Endometrium (tissue), 2 donors: Measurements from ENCODE around the gene WDFY2.
"Not testable (repeated sequence)": the region's sequence is repeated elsewhere in the genome, so short reads cannot be mapped to it uniquely, and the experiment has no call there.

Source experiments
- FAIRE-seq: peaks from 2 replicates; lab custom pipeline; 2012; peaks lifted over from hg19 to GRCh38; lab: Jason Lieb, UNC
- donor health status: control.
- donor health status: control.

The WDFY2 gene

DNA sequence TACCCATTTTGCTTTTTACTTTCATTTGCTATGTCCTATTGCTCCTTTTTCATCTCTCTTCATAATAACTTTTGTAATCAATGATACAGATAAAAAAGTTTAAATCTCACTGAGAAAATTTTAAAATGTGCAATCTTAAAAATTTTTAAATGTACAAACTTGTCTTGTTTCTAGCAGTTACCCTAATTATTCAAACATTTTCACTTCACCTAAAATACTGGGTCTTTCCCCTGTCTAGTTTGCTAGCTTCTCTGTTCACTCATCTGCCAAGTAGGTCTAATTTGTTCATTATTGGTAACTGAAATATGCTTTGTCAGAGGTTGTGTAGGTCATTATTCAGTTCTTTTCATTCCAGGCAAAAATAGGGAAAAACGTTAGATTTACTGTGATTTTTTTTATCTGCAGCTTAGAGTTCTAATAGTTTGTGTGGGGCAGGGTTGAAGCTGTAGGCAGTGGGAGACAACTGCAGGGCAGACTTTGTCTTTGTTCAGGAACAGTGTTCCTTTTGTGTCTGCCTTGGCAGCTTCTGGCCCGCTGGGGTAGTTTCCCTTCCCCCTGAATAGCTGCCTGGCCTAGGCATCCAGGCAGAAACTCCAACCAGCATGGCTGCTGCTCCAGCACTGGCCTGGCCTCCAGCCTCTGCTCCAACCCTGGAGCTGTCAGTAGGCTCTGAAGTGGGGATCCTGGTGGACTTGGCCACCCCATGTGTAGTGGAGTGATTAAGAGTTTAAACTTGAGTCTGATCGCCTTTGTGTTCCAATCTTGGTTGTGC lies 48.5 kb downstream of the WDFY2 start:
- FAIRE-seq: no peak

DNA sequence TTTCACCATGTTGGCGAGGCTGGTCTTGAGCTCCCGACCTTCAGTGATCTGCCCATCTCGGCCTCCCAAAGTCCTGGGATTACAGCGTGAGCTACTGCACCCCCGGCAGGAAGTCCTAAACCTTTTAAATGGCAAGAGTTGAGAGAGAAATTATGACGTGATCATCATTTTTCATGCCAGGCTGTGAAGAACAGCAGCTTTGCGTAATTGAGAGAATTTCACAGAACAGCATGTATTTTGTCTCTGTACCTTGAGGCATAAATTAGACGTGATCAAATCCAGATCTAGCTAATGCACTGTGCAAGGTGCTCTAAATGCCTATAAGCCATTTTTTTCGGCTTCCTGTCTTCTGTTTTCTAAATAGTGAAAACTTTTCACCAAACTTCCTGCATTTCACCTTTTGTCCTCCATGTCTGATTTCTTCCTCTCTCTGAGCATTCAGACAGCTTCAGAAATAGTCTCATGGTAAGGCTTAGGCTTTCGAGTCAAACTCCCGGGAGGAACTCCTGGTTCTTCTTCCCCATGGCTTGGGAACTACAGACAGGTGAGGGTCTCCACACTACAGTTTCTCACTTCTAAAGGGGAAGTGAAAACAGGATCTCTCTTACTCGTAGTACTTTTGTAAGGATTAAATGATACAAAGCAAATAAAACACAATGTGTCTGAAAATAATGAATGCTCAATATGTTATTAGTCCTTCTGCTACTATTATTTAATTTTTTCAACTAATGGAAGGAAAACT lies 51.0 kb downstream of the WDFY2 start:
- FAIRE-seq: no peak

DNA sequence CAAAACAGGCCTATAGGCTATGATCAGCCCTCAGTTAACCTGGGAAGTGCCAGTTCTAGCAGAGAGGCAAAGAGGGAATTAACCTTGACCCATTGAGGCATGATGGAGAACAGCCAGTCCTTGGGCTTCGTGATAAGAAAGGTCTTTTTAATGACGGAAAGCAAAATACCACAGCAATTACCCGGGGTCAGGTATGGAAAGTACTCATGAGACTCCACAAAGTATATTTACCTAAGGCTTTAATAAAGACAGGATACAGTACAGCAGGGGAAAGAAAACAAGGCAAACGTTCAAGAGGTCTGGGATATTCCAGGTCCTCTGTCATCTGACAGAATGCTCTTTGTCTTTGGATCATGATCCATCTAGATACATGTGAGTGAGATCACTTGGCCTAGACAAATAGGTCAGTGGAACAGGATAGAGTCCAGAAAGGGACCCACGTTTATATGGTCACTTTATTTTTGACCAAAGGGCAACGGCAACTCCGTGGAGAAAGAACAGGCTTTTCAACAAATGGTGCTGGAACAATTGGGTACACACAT lies 52.2 kb downstream of the WDFY2 start:
- no peak for FAIRE-seq

DNA sequence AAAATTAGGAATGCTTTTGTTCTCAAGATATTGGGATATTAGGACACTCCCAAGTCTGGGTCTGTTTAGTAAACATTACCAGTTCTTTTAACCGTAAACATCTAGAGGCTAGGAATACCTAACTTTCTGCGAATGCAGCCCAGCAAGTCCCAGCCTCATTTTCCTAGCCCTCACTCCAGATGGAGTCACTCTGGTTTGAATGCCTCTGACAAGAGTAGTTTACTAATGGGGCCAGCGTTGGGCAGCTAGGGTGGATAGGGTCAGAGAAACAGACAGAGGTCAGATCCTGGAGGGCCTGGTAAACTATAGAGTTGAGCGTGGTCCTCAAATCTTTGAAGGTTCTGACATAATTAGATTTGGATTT lies 53.6 kb downstream of the WDFY2 start:
- FAIRE-seq: no peak

DNA sequence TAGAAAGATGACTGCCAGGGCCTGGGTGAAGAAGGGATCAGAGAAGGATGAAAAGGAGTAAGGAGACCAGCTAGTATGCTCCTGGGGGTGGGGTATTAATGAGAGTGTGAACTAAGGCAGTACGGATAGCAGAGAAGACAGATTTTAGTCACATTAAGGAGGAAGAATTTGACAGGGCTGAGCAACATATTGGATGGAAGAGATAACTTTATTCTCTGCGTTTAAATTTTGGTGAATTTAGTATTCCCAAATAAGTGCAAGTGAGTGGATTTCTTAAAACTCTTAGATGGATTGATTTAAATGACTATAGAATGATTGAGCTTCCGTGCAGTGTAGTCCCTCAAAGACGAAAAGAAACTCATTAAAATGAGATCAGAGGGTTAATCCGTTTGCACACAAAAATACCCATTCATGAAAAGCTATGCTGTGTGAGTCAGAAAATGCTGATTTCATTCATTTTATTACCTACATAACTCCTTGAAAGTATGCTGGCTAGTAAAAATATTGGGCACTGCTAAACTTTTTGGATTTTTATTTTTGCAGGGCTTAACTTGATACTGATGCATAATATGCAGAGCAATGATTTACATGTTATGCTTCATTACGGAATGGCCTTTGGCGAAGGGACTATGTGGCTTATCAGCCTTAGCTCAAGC lies 54.1 kb downstream of the WDFY2 start:
- FAIRE-seq: no peak

DNA sequence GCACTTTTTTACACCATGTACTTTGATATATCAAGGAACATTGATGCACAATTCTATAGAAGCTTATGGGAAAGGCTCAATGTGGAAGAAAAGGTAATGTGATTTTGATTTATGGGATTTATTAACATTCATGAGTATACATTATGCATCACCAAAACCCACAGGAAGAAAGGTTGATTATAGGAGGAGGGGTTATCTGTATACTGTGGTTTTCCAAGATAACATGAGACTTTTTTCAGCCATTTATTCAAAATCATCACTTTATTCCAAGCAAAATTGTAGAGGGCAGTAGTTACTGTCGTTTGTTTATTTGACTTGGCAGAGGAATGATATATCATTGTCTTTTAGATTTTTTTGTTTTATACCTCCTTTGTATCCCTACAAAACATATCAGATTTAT lies 54.9 kb downstream of the WDFY2 start:
- no peak for FAIRE-seq

DNA sequence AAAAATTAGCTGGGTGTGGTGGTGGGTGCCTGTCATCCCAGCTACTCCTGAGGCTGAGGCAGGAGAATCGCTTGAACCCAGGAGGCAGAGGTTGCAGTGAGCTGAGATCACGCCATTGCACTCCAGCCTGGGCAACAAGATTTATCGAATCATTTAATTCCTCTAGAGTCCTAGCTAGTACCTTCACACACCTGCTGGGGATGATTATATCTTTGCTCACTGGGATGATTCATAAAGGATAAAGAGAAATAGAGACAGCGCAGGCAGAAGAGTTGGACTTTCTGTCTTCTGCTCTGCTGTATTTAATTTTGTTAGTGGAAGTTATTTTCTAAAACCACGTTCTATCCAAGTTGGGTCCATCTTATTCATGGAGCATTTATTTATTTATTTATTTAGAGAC lies 56.4 kb downstream of the WDFY2 start:
- FAIRE-seq: not testable (repeated sequence)

DNA sequence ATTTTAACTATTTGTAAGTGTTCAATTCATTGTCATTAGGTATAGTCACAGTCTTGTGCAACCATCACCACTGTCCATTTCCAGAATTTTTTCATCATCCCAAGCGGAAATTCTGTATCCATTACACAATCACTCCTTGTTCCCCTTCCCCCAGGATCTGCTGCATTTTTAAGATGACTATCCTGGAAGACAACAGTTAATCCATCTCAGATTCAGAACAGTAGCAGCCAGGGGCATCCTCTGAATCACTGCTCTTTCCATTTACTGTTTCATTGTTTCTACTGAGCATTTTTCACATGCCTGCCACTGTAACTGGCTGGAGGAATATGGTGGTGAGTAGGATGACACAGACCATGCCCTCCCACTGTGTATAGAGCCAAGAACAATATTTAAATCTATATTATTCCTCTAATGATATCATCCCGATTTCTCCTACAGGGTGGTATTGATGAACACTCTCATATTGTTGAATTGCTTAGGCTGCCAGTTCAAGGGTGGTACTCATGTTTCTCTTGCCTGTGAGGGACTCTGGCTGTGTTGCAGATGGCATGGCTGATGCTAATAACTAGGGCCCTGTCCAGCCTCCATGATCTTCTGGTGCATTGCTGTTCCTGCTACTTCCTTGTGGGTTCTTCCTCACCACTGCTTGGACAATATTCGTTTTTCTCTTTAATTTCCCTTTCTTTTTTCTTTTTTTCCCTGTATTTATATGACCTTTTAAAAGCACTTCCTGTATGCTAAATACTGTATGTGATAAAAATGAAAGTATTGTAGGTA lies 59.0 kb downstream of the WDFY2 start:
- no peak for FAIRE-seq

DNA sequence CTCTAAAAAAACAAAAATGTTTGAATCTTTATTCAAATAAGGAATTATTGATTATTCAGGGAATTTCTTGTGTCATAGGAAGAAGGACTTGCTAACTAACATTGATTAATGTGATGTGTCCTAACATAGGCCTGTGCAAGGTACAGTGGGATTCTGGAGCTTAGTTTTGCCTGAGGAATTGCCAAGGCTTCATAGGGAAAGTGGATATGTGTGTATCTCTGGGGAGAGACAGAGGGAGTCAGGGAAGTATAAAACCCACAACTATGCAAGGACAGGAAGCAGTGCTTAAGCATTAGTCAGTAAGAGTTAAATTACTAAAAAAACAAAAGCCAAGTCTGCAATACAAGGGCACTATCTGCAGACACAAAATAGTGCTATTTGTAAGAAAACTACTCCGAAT lies 59.6 kb downstream of the WDFY2 start:
- FAIRE-seq: no peak

DNA sequence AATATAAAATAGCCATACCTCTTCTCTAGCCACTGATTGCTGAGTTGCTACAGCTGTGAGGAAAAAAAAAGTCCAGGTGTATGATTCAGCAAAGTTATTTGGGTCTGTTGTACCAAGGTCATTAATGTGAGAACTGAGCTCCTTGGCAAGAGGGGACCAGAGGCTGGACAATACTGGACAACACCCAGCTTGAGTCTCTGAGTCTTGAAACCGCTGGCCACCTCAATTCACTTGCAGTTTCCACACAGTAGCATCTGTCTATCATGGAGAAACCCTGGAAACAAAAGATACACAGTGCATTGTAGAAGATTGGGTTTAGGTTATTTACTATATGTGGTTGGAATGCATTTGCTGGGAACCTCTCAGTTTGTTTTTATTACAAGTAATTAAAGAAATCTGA lies 60.4 kb downstream of the WDFY2 start:
- no peak for FAIRE-seq

DNA sequence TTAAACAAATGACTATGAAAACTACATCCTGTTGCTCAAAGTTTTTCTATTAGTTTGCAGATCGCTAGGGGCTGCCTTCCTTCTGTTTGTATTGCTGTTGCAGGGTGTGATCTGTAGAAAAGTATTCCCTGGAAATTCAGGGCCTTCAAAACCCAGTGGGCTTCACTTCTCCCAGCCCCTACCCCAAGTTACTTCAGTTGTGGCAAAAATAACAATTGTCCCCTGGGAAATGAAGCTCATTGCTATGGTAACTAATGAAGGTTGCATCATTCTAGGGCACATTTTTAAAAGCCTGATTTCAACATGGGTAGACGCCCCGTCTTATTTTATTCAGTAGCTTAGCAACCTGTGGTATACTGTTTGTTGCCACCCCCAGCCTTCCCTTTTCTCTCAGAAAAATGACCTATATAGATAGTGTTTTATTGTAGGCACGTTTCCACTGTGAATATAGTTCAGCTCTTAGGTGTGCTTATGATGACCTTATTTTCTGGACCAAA lies 60.9 kb downstream of the WDFY2 start:
- FAIRE-seq: no peak

DNA sequence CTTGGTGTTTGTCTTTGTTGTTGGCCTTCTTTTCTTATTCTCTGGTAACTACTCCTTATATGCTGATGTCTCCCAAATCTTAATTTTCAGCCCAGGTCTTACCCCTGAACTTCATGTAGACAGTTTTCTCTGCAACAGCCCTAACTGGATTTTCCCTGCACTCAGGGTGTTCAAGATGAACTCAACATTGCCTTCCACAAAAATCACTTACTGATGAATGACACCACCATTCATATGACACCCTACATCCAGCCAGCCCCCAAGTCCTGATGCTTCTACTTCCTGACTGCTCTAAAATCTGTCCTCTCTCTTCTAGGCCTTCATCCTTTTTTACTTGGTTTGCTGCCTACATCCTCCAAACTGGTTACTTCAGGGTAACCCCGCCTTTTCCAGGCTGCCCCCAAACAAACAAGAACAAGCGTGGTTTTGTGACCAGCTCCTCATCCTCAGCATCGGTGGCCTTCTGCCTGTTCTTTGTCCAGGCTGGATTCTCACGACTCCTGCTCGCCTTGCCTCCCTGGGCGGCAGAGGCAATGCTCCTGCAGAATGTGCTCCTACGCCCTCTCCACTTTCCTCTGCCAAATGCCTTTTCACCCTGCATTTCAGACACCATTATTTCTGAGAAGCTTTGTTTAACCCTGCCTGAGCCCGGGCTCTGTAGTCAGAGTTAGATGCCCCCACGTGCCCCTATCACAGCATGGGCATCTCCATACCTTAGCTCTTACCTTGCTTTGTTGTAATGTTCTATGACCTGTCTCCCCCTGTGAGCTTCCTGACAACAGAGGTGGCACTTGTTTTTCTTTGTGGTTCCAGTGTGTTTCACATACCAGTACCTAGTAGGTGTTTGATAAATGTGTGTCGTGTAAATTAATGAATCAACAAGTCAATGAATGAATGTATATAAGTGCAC lies 61.8 kb downstream of the WDFY2 start:
- FAIRE-seq: no peak

DNA sequence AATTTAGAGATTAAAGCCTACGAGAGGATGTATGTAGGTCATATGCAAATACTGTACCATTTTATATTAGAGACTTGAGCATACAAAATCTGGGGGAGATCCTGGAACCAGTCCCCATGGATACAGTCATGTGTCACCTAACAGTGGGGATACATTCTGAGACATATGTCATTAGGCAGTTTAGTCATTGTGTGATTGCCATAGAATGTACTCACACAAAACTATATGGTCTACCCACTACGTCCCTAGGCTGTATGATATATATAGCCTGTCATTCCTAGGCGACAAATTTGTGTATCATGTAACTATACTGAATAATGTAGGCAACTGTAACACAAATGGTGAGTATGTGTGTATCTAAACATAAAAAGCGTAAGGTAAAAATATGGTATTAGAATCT lies 62.8 kb downstream of the WDFY2 start:
- no peak for FAIRE-seq

DNA sequence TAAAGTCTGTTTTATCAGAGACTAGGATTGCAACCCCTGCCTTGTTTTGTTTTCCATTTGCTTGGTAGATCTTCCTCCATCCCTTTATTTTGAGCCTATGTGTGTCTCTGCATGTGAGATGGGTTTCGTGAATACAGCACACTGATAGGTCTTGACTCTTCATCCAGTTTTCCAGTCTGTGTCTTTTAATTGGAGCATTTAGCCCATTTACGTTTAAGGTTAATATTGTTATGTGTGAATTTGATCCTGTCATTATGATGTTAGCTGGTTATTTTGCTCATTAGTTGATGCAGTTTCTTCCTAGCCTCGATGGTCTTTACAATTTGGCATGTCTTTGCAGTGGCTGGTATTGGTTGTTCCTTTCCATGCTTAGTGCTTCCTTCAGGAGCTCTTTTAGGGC lies 67.9 kb downstream of the WDFY2 start:
- FAIRE-seq: not testable (repeated sequence)

DNA sequence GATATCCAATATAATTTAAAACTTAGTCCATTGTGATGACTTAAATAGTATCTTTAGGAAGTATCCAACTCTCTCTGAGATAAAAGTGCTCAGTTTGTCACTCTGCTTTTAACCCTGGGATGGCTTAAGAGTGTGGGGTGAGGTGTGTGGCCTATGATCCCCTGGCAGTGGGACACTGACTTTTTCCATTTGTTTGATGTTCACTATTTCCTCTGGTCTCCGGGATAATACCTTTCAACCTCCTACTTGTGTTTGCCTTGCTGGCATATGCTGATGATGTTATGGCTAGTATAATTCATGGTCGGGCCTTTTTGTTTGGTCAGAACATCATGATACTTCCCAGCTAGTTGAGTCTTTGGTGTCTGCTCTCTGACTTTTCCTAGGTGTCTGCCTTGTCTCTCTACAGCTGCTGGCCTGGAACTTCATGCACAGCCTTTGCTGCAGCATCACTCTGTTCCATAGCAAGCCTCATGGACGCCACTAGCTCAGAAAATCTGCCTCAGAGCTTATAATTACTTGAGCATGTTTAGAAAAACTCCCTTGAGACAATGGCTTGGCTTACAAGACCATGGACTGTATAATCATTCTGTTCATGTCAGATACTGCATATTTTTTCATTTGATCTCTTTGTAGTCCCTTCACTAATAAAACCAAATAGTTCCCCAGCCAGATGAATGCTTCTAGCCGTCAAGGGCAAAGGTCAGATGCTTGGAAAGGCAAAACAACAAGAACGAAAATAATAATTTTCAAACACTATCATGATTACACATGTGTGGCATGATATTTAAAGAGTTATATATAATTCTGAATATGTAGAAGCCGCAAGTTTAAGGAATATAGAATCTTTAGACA lies 75.2 kb downstream of the WDFY2 start:
- peak; percentile 84 for FAIRE-seq

DNA sequence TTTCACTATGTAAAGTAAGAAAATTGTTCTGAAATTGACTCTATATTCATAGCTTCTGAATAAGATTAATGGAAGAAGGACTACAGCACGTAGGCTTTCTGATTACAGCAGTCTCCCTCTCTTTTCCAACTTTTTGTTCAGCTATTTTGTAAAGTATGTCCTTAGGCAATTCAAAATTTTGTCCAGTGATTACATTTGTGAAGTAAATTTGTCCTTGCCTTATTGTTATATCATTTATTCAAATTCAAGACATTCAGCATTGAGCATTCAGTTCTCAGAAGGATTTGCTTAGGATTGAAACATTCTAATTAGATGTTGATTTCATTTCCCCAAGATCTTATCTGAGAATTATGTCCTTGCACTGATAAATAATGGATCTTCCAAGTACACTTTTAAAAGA lies 76.6 kb downstream of the WDFY2 start:
- no peak for FAIRE-seq

DNA sequence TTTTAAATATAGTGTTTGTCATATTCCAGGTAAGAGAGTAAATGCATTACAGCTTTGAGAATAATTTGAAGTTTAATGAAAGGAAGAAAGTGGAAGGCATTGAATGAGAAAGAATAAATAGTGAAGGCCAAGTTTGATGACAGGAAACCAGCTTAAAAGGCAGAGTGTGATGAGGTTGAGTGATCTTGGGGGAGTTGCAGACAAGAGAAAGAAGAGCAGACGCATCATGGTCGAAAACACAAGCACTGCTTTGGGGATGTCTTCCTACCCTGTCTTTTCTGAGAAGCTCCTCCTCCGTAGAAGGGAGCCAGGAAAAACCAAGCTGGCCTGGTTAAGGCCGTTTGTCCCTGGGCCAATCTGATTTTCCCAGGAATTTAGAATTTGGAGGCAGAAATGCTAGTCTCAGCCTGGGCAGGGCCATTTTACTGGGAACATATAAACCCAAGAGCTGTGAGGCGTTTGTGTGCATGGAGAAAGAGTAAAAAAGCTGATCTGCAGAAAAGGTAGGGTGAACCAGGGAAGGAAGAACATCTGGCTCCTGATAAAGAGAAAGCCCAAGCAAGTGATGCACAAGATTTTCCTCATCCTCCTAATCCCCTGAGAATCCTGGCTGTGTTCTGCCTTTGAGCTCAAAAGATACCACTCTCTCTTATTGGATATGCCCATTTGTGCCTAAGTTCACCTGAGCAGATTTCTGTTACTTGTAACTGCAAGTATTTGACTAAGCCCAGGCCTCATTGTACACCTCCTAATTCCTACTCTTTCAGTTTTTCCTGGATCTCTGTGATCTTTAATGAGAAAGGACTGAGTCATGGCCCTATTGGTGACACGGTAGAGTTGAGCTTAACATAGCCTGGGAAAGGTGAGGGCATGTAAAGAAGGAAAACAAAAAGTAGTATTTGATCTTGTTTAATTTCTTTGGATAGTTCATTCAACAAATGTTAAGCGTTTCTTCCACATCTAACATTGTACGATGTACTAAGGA lies 80.0 kb downstream of the WDFY2 start:
- FAIRE-seq: no peak

DNA sequence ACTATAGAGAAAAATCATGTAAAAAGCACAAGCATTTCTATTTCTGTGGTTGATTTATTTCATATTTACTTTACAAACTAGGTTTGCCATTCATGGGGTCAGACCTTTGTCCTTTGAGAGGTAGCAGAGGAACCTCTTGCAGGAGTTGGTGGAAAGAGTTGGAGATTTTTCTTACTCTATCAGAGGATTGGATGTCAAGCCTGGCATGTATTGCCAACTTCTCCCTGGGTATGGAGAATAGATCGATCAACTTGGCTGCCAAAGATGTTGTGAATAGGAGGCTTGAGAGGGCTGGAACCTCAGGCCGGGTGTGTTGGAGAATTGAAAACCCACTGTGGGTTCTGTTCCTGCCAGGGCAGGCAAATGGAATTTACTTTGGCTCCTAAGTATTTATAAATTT lies 81.2 kb downstream of the WDFY2 start:
- FAIRE-seq: no peak

DNA sequence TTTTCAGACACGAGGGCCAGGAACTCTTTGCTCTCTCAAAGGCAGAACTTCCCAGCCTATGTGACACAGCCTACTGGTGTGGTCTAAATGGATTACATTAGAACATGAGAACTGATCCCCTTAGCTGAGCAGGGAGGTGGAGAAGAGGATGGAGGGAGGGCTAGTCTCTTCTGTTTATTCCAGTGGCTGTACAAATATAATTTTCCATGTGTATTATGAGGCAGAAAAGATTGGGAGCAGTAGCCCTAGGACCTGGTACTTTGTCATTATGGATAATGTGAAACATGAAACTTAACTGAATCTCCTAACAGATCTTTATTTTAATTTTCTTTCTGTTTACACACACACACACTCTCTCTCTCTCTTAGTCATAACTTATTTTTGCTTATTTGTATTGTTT lies 82.1 kb downstream of the WDFY2 start:
- no peak for FAIRE-seq
